CD8-positive, alpha-beta memory T cell (primary cell): ENCODE results near the gene NPFFR1. TPM values are rescaled to one million over a fixed set of nuclear protein-coding genes. Genes with fewer than 3 reads are reported as not detected.

Source experiments
- CTCF ChIA-PET: fragments of 350-600 bp; sonication (Branson Sonifier 250); formaldehyde crosslinking; loops from one replicate; lab custom pipeline; 2021; ENCODE audit warnings: antibody characterized with exemption; lab: Charles Lee
- POLR2A ChIA-PET: fragments of 350-600 bp; sonication (Branson Sonifier 250); formaldehyde crosslinking; loops from one replicate; lab custom pipeline; 2021; ENCODE audit warnings: antibody characterized with exemption; lab: Charles Lee
- DNase-seq, 5 donors: peaks; one replicate each; pipeline versions ENCODE4 v3.0.0 to v3.0.0-alpha.2; 2020 to 2022; ENCODE audit warnings: mixed read lengths in 1 of 5
- H3K27ac ChIP-seq: one replicate; pipeline ENCODE4 v1.7.0; 2013; ENCODE audit warnings: low read depth, mild to moderate bottlenecking, low read length, moderate library complexity
- H3K27me3 ChIP-seq: 2 replicates; pipeline ENCODE4 v1.7.0; 2013; ENCODE audit warnings: low read length, mild to moderate bottlenecking; ENCODE audit not compliant: insufficient read depth, poor library complexity, severe bottlenecking
- H3K36me3 ChIP-seq: 2 replicates; pipeline ENCODE4 v1.7.0; 2013; ENCODE audit warnings: mild to moderate bottlenecking, low read length, moderate library complexity; ENCODE audit not compliant: insufficient read depth
- H3K4me1 ChIP-seq: 2 replicates; pipeline ENCODE4 v1.7.0; 2013; ENCODE audit warnings: mild to moderate bottlenecking, low read length, moderate library complexity; ENCODE audit not compliant: insufficient read depth
- H3K4me3 ChIP-seq: 2 replicates; pipeline ENCODE4 v1.7.0; 2013; ENCODE audit warnings: mild to moderate bottlenecking, low read length
- H3K9me3 ChIP-seq: 2 replicates; pipeline ENCODE4 v1.7.0; 2013; ENCODE audit warnings: mild to moderate bottlenecking, low read length
- H3K27ac Mint-ChIP-seq, 8 donors: one replicate each; pipeline ENCODE4 v1.8.0; 2020 to 2021; ENCODE audit warnings: mixed read lengths in 8 of 8, mild to moderate bottlenecking in 6 of 8, inconsistent platforms in 3 of 8, moderate library complexity in 3 of 8
- H3K27me3 Mint-ChIP-seq, 2 donors: one replicate each; pipeline ENCODE4 v1.8.0; 2020 to 2021; ENCODE audit warnings: mixed read lengths in 2 of 2, mild to moderate bottlenecking in 1 of 2, moderate library complexity in 1 of 2
- H3K36me3 Mint-ChIP-seq, 3 donors: one replicate each; pipeline ENCODE4 v1.8.0; 2020 to 2021; ENCODE audit warnings: mixed read lengths in 3 of 3, inconsistent platforms in 1 of 3, mild to moderate bottlenecking in 1 of 3
- H3K4me1 Mint-ChIP-seq, 3 donors: one replicate each; pipeline ENCODE4 v1.8.0; 2020 to 2021; ENCODE audit warnings: mixed read lengths in 3 of 3, inconsistent platforms in 1 of 3, mild to moderate bottlenecking in 1 of 3
- H3K4me3 Mint-ChIP-seq, 7 donors: one replicate each; pipeline ENCODE4 v1.8.0; 2020 to 2021; ENCODE audit warnings: mixed read lengths in 7 of 7, mild to moderate bottlenecking in 6 of 7, moderate library complexity in 4 of 7, inconsistent platforms in 2 of 7
- H3K9me3 Mint-ChIP-seq, 5 donors: one replicate each; pipeline ENCODE4 v1.8.0; 2020 to 2022; ENCODE audit warnings: mixed read lengths in 5 of 5, mild to moderate bottlenecking in 3 of 5, moderate library complexity in 2 of 5, inconsistent platforms in 1 of 5
- polyA plus RNA-seq: library from polyadenylated mRNA; unstranded; fragments of 300-500 nt; fragmentation: Illumina TruSeq; gene quantifications from one replicate; pipeline ENCODE4 v1.2.3, GENCODE V29; 2021
- total RNA-seq, 2 experiments: library from RNA; stranded (reverse); gene quantifications; one replicate each; pipeline ENCODE4 v1.2.3, GENCODE V29; 2021

The NPFFR1 gene
- total and polyA plus RNA-seq, 3 experiments from 2014 or later, result not detected

- Histone ChIP-seq H3K4me3 (peak overlapping the region; percentile 79), H3K27ac (peak overlapping the region; percentile 75), H3K4me1 (peaks cover 11% of the 10 kb centered on the region), H3K36me3 (no peaks in the 10 kb centered on the region), H3K27me3 (no peaks in the 10 kb centered on the region), H3K9me3 (no peaks in the 10 kb centered on the region)
- no peak for DNase-seq
- Mint-ChIP-seq H3K9me3 (no peaks in the 10 kb centered on the region), H3K27me3 (no peaks in the 10 kb centered on the region), H3K36me3 (peaks cover 0 to 15% (median 3%) of the 10 kb centered on the region in 3 donors), H3K27ac (peak overlapping the region; percentile 84 to 98 (median 94)), H3K4me1 (peaks cover 16 to 27% (median 26%) of the 10 kb centered on the region in 3 donors), H3K4me3 (peak overlapping the region; percentile 82 to 96 (median 88))
- ChIA-PET POLR2A (interaction anchor here (1.1 to 2.2 kb wide), 2 partner anchors 88 to 90 kb away, joined by 4 to 8 read pairs; partner anchors contain the start of gene TYSND1), CTCF (interaction anchor here (1.3 to 3.5 kb wide), 5 partner anchors 14 to 130 kb away, joined by 3 to 32 read pairs (median 3); partner anchors contain the start of gene TYSND1)
Measured at GRCh38 chr10:70233939-70234300, 49.9 kb downstream of the NPFFR1 start.

GRCh38 chr10:70233109-70233938 lies 50.5 kb downstream of the NPFFR1 start, which contains the start of gene PPA1:
Gene PPA1 (minus strand): TSS chr10:70233429. CDS start chr10:70233327, 102 bp downstream.
- H3K9me3 ChIP-seq, result no peaks in the 10 kb centered on the region
- Mint-ChIP-seq H3K27me3 (no peaks in the 10 kb centered on the region), H3K4me1 (peaks cover 17 to 33% (median 32%) of the 10 kb centered on the region in 3 donors), H3K4me3 (peak within 1 kb of the TSS; percentile 82 to 96 (median 88)), H3K36me3 (peaks cover 0 to 21% (median 3%) of the 10 kb centered on the region in 3 donors), H3K9me3 (no peaks in the 10 kb centered on the region), H3K27ac (peak within 1 kb of the TSS; percentile 84 to 98 (median 94))
- DNase-seq, result peak; percentile 99
- H3K4me1 ChIP-seq, result peaks cover 11% of the 10 kb centered on the region
- ChIA-PET CTCF (interaction anchor here (1.0 to 3.5 kb wide), 9 partner anchors 11 to 131 kb away, joined by 3 to 32 read pairs (median 3); partner anchors contain the start of gene TYSND1), POLR2A (interaction anchor here (1.1 to 2.2 kb wide), 4 partner anchors 63 to 171 kb away, joined by 4 to 8 read pairs (median 4); partner anchors contain the start of genes SAR1A and TYSND1)
- no peaks in the 10 kb centered on the region for H3K36me3 ChIP-seq
- no peaks in the 10 kb centered on the region for H3K27me3 ChIP-seq
- peak within 1 kb of the TSS; percentile 75 for H3K27ac ChIP-seq
- H3K4me3 ChIP-seq, result peak within 1 kb of the TSS; percentile 93

- CTCF ChIA-PET, result interaction anchor here (1.0 to 3.5 kb wide), 10 partner anchors 11 to 132 kb away, joined by 3 to 32 read pairs (median 3); partner anchors contain the start of gene TYSND1
- Histone ChIP-seq H3K4me1 (peaks cover 11% of the 10 kb centered on the region), H3K9me3 (no peaks in the 10 kb centered on the region), H3K36me3 (no peaks in the 10 kb centered on the region), H3K27ac (peak overlapping the region; percentile 75), H3K27me3 (no peaks in the 10 kb centered on the region), H3K4me3 (peak overlapping the region; percentile 93)
- Mint-ChIP-seq H3K36me3 (peaks cover 0 to 24% (median 3%) of the 10 kb centered on the region in 3 donors), H3K27me3 (no peaks in the 10 kb centered on the region), H3K4me3 (peak overlapping the region; percentile 82 to 96 (median 87)), H3K27ac (peak overlapping the region; percentile 23 to 95 (median 82)), H3K9me3 (no peaks in the 10 kb centered on the region), H3K4me1 (peaks cover 17 to 37% (median 33%) of the 10 kb centered on the region in 3 donors)
- POLR2A ChIA-PET, result interaction anchor here (0.5 to 2.2 kb wide), 6 partner anchors 62 to 1753 kb away, joined by 3 to 8 read pairs (median 4); partner anchors contain the start of genes SAR1A and TYSND1
- no peak for DNase-seq
Measured at GRCh38 chr10:70232859-70233108, 51.0 kb downstream of the NPFFR1 start.

- Histone ChIP-seq H3K27me3 (no peaks in the 10 kb centered on the region), H3K4me1 (peaks cover 11% of the 10 kb centered on the region), H3K9me3 (no peaks in the 10 kb centered on the region), H3K36me3 (no peaks in the 10 kb centered on the region), H3K27ac (peak overlapping the region; percentile 75), H3K4me3 (peak overlapping the region; percentile 93)
- DNase-seq, result peak in 4 of 5 donors; percentile 11 to 55 (median 32)
- H3K4me3 Mint-ChIP-seq, result peak overlapping the region; percentile 82 to 96 (median 87)
- peak overlapping the region; percentile 14 to 95 (median 78) for H3K27ac Mint-ChIP-seq
- H3K36me3 Mint-ChIP-seq, result peaks cover 0 to 24% (median 2%) of the 10 kb centered on the region in 3 donors
- ChIA-PET POLR2A (interaction anchor here (0.5 to 2.2 kb wide), 5 partner anchors 62 to 1753 kb away, joined by 3 to 8 read pairs (median 4); partner anchors contain the start of genes SAR1A and TYSND1), CTCF (interaction anchor here (1.0 to 3.5 kb wide), 11 partner anchors 10 to 132 kb away, joined by 3 to 32 read pairs (median 3); partner anchors contain the start of gene TYSND1)
- H3K4me1 Mint-ChIP-seq, result peaks cover 17 to 41% (median 33%) of the 10 kb centered on the region in 3 donors
- H3K27me3 Mint-ChIP-seq, result no peaks in the 10 kb centered on the region
- no peaks in the 10 kb centered on the region for H3K9me3 Mint-ChIP-seq
Measured at GRCh38 chr10:70232155-70232858, 51.5 kb downstream of the NPFFR1 start.

- Histone ChIP-seq H3K36me3 (no peaks in the 10 kb centered on the region), H3K9me3 (no peaks in the 10 kb centered on the region), H3K4me1 (peaks cover 11% of the 10 kb centered on the region), H3K27ac (no peak overlapping the region), H3K4me3 (no peak overlapping the region), H3K27me3 (no peaks in the 10 kb centered on the region)
- DNase-seq, result no peak
- no peaks in the 10 kb centered on the region for H3K9me3 Mint-ChIP-seq
- H3K36me3 Mint-ChIP-seq, result peaks cover 0 to 26% (median 0%) of the 10 kb centered on the region in 3 donors
- no peaks in the 10 kb centered on the region for H3K27me3 Mint-ChIP-seq
- ChIA-PET POLR2A (no interaction called here), CTCF (interaction anchor here (1.7 to 15.7 kb wide), 2 partner anchors 11 to 135 kb away, joined by 5 to 304 read pairs; no protein-coding TSS in a partner anchor)
- H3K27ac Mint-ChIP-seq, result no peak overlapping the region
- H3K4me1 Mint-ChIP-seq, result peaks cover 13 to 36% (median 36%) of the 10 kb centered on the region in 3 donors
- H3K4me3 Mint-ChIP-seq, result no peak overlapping the region
Measured at GRCh38 chr10:70228491-70228890, 55.3 kb downstream of the NPFFR1 start.

- Mint-ChIP-seq H3K4me3 (no peak overlapping the region), H3K9me3 (no peaks in the 10 kb centered on the region), H3K36me3 (peaks cover 0 to 26% (median 0%) of the 10 kb centered on the region in 3 donors), H3K27me3 (no peaks in the 10 kb centered on the region), H3K4me1 (peaks cover 15 to 37% (median 37%) of the 10 kb centered on the region in 3 donors), H3K27ac (no peak overlapping the region)
- CTCF ChIA-PET, result interaction anchor here (15.7 kb wide), 1 partner anchor 135 kb away, joined by 304 read pairs; no protein-coding TSS in a partner anchor
- no peaks in the 10 kb centered on the region for H3K36me3 ChIP-seq
- DNase-seq, result no peak
- H3K27ac ChIP-seq, result no peak overlapping the region
- POLR2A ChIA-PET, result interaction anchor here (0.5 kb wide), 1 partner anchor 57 kb away, joined by 4 read pairs; the partner anchor contains the start of gene SAR1A
- H3K4me1 ChIP-seq, result peaks cover 11% of the 10 kb centered on the region
- no peaks in the 10 kb centered on the region for H3K27me3 ChIP-seq
- no peaks in the 10 kb centered on the region for H3K9me3 ChIP-seq
- H3K4me3 ChIP-seq, result no peak overlapping the region
Measured at GRCh38 chr10:70227548-70228320, 56.1 kb downstream of the NPFFR1 start.

- Mint-ChIP-seq H3K27ac (peak overlapping the region in 1 of 8 donors; percentile 80), H3K4me1 (peaks cover 13 to 31% (median 26%) of the 10 kb centered on the region in 3 donors), H3K9me3 (no peaks in the 10 kb centered on the region), H3K36me3 (peaks cover 0 to 16% (median 0%) of the 10 kb centered on the region in 3 donors), H3K27me3 (no peaks in the 10 kb centered on the region), H3K4me3 (no peak overlapping the region)
- Histone ChIP-seq H3K36me3 (no peaks in the 10 kb centered on the region), H3K4me1 (peaks cover 4% of the 10 kb centered on the region), H3K4me3 (no peak overlapping the region), H3K9me3 (no peaks in the 10 kb centered on the region), H3K27ac (no peak overlapping the region), H3K27me3 (no peaks in the 10 kb centered on the region)
- CTCF ChIA-PET, result interaction anchor here (1.0 to 15.7 kb wide), 3 partner anchors 49 to 139 kb away, joined by 5 to 304 read pairs (median 16); partner anchors contain the start of gene TYSND1
- POLR2A ChIA-PET, result no interaction called here
- no peak for DNase-seq
Measured at GRCh38 chr10:70223728-70224127, 60.1 kb downstream of the NPFFR1 start.
